Measurements from ENCODE around the gene SAT2. TPM values are rescaled to one million over a fixed set of nuclear protein-coding genes. Genes with fewer than 3 reads are reported as not detected.
A peak's percentile ranks its signal among the peaks of the same experiment; 100 is the strongest.
"Not testable (repeated sequence)": the region's sequence is repeated elsewhere in the genome, so short reads cannot be mapped to it uniquely, and the experiment has no call there.

SAT2 gene
- total RNA-seq, 4 donors from 2014 or later: 144 to 303 (median 229) TPM

GRCh38 chr17:7613769-7614424 is 13.7 kb downstream of the SAT2 start:
- Histone ChIP-seq H3K36me3 (peaks cover 0 to 12% (median 0%) of the 10 kb centered on the region in 3 donors), H3K9me3 (no peaks in the 10 kb centered on the region), H3K27me3 (no peaks in the 10 kb centered on the region), H3K27ac (peak overlapping the region; percentile 90 to 100 (median 96)), H3K4me3 (peak overlapping the region; percentile 77 to 98 (median 95)), H3K4me1 (peaks cover 0 to 31% (median 10%) of the 10 kb centered on the region in 4 donors)
- peak in 1 of 3 donors; percentile 55 for DNase-seq
- TF ChIP-seq CTCF (IDR thresholded peaks at IDR 0.05) (no peak), POLR2A (IDR thresholded peaks at IDR 0.05) (peak in 1 of 2 donors; percentile 11)

DNA sequence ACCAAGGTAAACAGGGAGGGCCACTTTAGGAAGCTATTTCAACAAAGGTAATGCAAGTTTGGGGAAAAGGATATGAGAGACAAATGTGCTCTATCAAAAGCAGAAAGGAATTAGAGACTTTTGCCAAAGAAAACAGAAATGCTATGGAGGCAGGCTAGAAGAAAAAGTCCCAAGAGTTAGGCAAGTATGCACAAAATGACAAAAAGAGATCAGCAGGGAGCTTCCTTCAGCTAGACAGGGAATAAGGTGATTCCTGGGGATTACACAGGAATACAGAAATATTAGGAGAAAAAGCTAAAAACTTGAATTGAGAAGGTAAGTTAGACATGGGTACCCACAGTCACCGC is 15.4 kb downstream of the SAT2 start:
- Histone ChIP-seq H3K27me3 (no peaks in the 10 kb centered on the region), H3K27ac (no peak overlapping the region), H3K9me3 (no peaks in the 10 kb centered on the region), H3K36me3 (peaks cover 0 to 12% (median 0%) of the 10 kb centered on the region in 3 donors), H3K4me3 (no peak overlapping the region), H3K4me1 (peaks cover 0 to 31% (median 10%) of the 10 kb centered on the region in 4 donors)
- TF ChIP-seq CTCF (IDR thresholded peaks at IDR 0.05) (no peak), POLR2A (IDR thresholded peaks at IDR 0.05) (no peak)
- no peak for DNase-seq

GRCh38 chr17:7611635-7612293 is 15.9 kb downstream of the SAT2 start:
- TF ChIP-seq CTCF (IDR thresholded peaks at IDR 0.05): no peak
- TF ChIP-seq POLR2A (IDR thresholded peaks at IDR 0.05): no peak
- peaks cover 0 to 12% (median 0%) of the 10 kb centered on the region in 3 donors for H3K36me3 ChIP-seq
- H3K27me3 ChIP-seq: no peaks in the 10 kb centered on the region
- no peaks in the 10 kb centered on the region for H3K9me3 ChIP-seq
- H3K4me1 ChIP-seq: peaks cover 0 to 31% (median 10%) of the 10 kb centered on the region in 4 donors
- no peak for DNase-seq
- no peak overlapping the region for H3K4me3 ChIP-seq
- no peak overlapping the region for H3K27ac ChIP-seq

GRCh38 chr17:7610641-7611040 is 17.0 kb downstream of the SAT2 start:
- Histone ChIP-seq H3K27ac (no peak overlapping the region), H3K4me3 (no peak overlapping the region), H3K9me3 (no peaks in the 10 kb centered on the region), H3K36me3 (peaks cover 0 to 15% (median 0%) of the 10 kb centered on the region in 3 donors), H3K4me1 (peaks cover 0 to 31% (median 10%) of the 10 kb centered on the region in 4 donors), H3K27me3 (no peaks in the 10 kb centered on the region)
- DNase-seq: no peak
- TF ChIP-seq POLR2A (IDR thresholded peaks at IDR 0.05) (no peak), CTCF (IDR thresholded peaks at IDR 0.05) (no peak)

DNA sequence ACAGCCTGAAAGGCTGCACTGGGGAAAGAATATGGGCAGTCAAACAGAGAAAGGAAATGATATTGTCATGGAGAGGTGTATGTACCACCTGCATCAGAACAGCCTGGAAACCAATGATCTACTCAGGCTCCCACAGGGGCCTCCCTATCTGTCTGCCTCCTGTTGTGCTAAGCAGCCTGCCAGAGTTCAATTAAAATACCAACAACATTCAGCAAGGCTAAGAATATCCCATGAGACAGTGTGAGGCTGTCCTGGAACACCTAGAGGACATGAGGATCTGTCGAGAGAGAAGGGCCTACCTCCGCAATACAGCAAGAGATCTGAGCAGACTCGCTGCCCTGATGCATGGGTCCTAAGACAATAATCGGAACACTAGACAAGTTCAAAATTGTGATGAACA is 21.3 kb downstream of the SAT2 start:
- DNase-seq: no peak
- Histone ChIP-seq H3K36me3 (peaks cover 0 to 53% (median 0%) of the 10 kb centered on the region in 3 donors), H3K27me3 (no peaks in the 10 kb centered on the region), H3K4me3 (no peak overlapping the region), H3K27ac (no peak overlapping the region), H3K9me3 (no peaks in the 10 kb centered on the region), H3K4me1 (peaks cover 0 to 6% (median 0%) of the 10 kb centered on the region in 4 donors)
- TF ChIP-seq CTCF (IDR thresholded peaks at IDR 0.05) (no peak), POLR2A (IDR thresholded peaks at IDR 0.05) (no peak)

- not testable (repeated sequence) for H3K27me3 ChIP-seq, H3K9me3 ChIP-seq, H3K4me3 ChIP-seq, H3K4me1 ChIP-seq, DNase-seq, H3K27ac ChIP-seq
- H3K36me3 ChIP-seq: peaks cover 0 to 96% (median 0%) of the 10 kb centered on the region in 3 donors
Measured at GRCh38 chr17:7597561-7597960, 30.1 kb downstream of the SAT2 start.

Data from Peyer's patch (tissue), 4 donors.